Activated CD8-positive, alpha-beta memory T cell treated with anti-CD3 and anti-CD28 coated beads, Interleukin-2, amount 50 U/mL, for 48 hours (primary cell): Measurements from ENCODE around the gene SREBF1.

Experiments
- DNase-seq: peaks from one replicate; pipeline ENCODE4 v3.0.0-alpha.2; 2020

Gene SREBF1

DNA sequence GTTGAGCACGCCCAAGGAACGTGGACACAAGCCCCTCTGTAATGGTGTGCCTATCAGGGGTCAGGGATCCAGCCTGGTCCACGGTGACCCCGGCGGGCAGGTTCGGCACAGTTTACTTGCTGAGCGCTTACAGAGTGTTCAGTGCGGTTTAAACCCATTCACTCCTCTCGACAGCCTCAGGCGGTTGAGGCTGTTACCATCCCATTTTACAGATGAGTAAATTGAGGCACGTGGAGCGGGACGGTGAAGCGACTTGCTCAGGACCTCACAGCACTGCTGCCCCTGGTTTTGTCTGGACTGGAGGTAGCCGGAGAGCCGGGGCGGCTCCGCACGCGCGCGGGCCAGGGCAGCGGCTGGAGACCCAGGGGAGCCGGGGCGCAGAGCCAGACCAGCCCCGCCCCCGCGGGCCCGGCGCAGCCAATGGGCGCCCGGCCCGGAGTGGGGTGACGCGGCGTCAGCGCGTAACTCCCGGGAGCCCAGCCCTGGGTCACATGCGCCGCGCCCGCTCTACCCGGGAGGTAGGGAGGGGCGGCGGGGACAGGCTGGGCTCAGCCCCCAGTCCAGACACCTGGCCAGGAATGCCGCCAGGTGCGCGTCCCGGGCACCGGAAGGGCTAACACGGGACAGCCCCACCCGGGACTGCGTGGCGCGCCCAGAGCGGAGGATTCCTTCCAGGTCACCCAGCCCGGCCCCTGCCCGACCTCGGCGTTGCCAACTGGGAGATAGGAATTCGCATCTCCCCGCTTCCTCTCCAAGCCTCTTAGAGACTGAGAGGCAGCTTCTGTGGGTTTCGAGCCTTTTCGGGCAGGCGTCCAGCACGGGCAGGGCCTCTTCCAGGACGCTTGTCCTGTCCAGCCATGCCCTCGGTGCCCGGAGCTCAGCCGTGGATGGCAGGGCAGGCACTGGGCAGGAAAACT is 3.3 kb upstream of the SREBF1 start:
- peak; percentile 91 for DNase-seq

DNA sequence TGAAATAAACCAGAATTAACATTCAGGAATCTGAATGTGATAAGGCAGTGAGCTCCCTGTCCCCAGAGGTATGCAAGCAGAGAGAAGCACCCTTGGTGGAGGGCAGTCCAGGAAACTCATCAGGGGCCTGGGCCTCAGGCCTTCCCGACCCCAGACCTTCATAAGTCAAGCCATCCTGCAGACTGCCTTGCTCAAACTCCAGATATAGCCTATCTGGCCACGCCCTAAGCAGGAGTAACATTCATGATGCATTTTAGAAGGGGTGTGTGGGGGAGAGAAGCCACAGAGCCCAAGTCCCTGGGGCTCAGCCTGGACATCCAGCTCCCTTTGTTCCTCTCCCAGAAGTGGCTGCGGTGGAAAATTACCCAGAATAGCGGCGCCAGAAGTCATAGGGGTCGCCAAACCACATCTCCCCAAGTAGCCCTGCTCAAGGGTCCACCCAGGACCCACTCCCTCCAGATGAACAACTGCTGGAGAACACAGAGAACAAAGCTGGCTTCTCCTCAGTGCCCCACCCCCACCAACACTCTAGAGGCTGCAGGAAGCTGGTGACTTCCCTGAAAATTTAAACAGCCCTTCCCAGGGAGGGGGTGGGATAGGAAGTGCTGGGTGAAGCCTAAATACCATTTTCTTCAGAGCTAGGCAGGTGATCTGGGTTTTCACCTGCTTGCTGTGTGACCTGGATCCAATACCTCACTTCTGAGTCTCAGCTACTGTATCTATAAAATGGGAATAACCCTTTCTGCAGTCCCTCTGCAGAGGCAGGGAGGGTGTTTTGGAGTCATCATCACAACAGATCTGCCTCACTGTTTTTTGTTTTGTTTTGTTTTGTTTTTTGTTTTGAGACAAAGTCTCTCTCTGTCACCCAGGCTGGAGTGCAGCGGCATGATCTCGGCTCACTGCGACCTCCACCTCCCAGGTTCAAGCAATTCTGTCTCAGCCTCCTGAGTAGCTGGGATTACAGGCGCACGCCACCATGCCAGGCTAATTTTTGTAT is 1.5 kb upstream of the SREBF1 start:
- DNase-seq, result no peak

GRCh38 chr17:17837380-17837821 is 615 bp upstream of the SREBF1 start:
- no peak for DNase-seq

DNA sequence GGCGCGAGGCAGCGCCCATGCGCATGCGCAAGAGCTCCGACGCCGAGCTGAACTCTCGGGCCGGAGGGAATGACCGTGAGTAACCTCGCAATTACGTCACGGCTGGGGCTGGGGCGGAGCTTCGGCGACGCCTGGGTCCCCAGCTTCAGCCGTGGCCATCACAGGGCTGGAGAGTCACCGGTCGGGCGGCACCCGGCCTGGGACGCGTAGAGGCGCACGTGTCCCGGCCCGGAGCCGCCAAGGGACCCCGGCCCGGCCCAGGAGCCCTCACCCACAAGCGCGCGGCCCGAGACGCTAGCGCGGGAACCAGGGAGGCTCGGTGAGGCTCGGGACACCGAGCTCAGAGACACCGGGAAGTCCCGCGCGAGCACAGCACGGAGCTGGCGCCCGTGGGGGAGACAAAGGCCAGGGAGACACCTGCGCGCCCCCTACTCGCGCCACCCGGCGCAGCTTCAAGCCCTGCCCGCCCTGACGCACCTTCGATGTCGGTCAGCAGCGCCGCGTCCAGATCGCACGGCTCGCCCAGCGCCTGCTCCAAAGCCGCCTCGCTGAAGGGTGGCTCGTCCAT is 452 bp downstream of the SREBF1 start:
- DNase-seq, result peak; percentile 99

GRCh38 chr17:17835415-17836249 is 1.2 kb downstream of the SREBF1 start:
- DNase-seq, result peak; percentile 74

- no peak for DNase-seq
These were observed 1.8 kb downstream of the SREBF1 start for GRCh38 chr17:17834974-17835373.

DNA sequence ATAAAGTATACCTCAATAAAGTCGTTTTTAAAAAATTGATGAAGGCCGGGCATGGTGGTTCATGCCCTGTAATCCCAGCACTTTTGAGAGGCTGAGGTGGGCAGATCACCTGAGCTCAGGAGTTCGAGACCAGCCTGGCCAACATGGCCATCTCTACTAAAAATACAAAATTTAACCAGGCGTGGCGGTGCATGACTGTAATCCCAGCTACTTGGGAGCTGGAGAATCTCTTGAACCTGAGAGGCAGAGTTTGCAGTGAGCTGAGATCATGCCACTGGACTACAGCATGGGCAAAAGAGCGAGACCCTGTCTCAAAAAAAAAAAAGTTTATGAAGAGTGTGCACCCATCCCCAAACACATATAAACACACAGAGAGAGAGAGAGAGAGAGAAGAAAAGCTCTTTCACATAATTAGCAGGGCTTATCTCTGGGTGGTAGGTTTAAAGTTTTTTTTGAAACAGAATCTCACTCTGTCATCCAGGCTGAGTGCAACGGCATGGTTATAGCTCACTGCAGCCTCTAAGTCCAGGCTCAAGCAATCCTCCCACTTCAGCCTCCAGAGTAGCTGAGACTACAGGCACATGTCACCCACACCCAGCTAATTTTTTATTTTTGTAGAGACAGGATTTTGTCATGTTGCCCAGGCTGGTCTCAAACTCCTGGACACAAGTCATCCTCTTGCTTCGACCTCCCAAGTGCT is 3.0 kb downstream of the SREBF1 start:
- DNase-seq, result no peak

DNA sequence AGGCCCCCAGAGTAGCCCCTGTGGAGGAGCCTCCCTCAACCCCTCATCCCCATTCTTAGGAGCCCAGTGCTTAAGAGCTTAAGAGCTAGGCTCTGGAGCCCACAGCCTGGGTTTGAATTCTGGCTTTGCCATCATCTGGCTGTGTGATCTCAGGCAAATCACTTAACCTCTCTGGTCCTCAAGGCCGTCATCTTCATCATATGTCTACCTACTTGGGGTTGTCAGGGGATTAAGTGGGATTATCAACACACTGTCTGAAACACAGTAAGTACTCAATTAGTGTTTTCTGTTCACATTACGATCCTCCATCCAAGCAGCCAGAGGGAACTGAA is 4.8 kb downstream of the SREBF1 start:
- no peak for DNase-seq

GRCh38 chr17:17831208-17832031 is 5.4 kb downstream of the SREBF1 start:
- DNase-seq, result no peak

DNA sequence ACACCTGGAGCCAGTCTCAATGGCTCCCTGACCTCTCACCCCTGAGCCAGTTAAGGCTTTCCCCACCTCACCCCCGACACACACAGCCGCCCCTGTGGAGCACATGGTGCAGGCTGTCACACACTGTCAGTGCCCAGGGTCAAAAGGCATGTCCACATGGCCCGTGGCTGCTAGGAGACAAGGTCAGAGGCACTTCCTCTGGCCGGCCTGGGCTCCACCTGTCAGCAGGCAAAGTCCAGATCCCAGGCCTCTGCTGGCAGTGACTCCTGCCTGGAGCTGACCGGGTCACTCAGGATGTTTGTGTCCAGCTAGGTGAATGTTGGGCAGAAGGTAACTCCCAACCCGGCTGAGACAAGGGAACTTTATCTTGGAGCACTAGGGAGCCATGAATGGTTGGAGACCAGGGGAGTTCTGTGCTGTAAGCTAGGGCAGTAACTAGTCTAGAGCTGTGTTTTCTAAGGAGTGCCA is 6.0 kb downstream of the SREBF1 start:
- DNase-seq, result no peak

- no peak for DNase-seq
These were observed 6.6 kb downstream of the SREBF1 start for GRCh38 chr17:17830269-17830567.

- DNase-seq, result no peak
These were observed 8.8 kb downstream of the SREBF1 start for GRCh38 chr17:17827826-17828621.

DNA sequence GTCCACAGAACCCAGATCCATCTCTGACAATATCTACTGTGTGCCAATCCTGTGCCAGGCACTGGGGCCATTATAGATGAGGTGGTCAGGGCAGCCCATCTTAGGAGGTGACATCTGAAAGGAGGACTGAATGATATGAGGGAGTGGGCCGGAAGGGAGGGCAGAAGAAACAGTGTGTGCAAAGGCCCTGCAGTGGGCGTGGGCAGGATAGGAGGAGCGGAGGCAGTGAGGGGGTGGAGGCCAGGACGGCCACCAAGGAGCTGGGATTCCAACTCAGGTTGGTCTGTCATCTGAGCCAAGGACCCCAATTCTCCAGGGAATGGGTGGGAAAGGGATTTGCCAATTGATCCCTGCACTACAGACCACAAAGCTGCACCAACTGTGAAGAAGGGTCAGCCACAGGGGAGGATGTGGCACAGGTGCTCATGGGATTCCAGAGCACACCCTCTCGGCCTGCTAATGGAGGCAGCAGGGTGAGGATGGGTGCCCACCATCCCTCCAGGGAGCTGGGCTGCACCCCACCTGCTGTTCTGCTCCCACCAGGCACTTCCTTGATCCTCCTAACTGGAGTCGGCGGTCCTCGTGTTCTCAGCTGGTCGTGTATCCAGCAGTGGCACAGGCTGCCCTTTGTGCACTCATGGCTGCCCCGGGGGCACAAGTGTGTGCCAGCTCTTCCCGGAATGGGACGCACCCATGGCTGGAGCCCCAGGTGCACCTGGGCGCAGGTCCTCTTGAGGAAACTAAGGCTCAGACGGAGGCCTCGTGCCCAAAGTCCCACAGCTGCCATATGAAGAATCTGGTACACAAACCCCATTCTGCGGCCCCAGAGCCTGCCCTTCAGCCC is 9.6 kb downstream of the SREBF1 start:
- DNase-seq, result no peak

DNA sequence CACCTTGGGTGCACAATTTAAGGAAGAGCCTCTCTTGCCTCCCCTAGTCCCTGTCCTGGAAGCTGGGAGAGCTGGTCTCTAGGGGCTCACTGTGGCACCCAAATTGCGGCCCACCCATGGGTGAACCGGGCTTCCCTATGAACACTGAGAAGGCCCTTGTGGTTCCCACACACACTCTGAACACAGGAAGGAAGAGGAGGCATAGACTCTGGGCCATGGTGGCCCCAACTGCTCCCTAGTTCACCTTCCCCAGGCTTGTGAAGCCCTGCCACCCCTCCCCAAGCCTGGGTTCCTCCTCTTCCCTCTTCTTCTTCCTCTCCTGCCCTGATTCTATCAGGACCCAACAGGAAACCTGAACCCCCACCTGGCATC is 10.5 kb downstream of the SREBF1 start:
- DNase-seq, result no peak

GRCh38 chr17:17824783-17825614 is 11.8 kb downstream of the SREBF1 start:
- DNase-seq, result no peak

- no peak for DNase-seq
These were observed 12.5 kb downstream of the SREBF1 start for GRCh38 chr17:17824119-17824782.

DNA sequence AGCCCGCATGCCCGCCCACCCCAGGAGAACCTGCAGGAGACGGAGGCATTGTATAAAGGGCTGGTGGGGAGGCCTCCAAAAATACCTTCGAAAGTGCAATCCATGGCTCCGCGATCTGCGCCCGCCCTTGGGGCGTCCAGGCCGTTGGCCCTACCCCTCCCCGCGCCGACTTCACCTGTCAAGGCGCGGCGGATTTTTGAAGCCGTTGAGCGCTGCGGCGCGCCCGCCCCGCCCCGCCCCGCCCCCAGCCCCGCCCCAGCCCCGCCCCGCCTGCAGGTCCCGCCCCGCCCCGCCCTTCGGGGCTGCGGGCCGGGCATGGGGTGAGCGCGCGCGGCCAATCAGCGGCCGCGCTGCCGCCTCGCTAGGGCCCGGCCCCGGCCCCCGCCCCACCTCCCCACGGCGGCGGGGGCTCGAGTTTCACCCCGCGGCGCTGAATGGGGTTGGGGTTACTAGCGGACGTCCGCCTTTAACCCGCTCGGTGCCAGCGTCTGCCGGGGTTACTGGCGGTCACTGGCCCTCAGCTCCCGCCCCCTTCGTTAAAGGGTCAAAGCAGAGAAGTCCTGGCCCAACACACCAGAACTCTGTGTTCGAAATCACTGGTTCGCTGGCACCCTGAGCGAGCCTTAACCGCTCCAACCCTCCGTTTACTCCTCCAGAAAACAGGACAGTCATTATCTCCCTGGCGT is 13.2 kb downstream of the SREBF1 start:
- DNase-seq, result peak; percentile 88
